ENCODE data around the gene DCDC2C.
"Not testable (repeated sequence)": the region's sequence is repeated elsewhere in the genome, so short reads cannot be mapped to it uniquely, and the experiment has no call there.

DCDC2C gene

DNA sequence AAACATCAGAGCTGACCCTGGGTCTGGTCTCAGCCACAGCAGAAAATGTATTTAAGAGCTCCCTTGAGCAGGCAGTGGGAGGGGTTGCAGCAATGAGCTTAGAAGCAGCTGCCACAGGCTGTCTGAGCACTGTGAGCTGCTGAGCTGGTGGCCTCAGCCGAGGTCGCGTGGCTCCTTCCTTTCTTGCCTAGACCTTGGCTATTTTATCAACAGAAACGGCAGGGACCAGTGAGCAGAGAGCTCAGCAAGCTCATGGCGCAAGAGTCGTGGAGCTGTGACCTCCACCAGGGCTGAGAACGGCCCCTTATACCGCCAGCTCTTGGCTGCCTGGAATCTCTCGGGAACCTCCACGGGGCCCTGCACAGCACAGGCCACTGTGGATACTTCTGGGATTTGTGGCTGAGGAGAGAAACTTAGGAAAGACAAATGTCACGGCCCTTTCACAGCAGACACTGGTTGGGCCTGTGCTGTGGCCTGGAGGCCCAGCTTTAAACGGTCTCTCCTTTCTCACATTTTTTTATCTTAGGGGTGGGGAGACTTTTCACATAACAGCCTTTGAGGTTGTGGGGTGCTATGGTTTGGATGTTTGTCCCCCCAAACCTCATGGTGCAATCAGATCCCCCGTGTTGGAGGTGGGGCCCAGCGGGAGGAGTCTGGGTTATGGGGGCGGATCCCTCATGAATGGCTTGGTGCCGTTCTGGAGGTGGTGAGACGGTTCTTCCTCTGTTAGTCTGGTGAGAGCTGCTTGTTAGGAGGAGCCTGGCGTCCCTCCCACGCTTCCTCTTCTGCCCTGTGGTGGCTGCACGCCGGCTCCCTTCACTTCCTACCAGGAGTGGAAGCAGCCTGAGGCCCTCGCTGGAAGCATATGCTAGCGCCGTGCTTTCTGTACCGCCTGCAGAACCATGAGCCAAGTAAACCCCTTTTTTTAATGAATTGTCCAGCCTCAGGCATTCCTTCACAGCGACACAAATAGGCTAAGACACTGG lies 43.6 kb upstream of the DCDC2C start:
- ATAC-seq (ENCODE audit: insufficient read depth, low read depth) = no peak
- Histone ChIP-seq H3K4me3 (ENCODE audit: low read depth in 1 of 2, low read length in 2 of 2) (no peak overlapping the region), H3K9me3 (ENCODE audit: insufficient read depth, low read length, severe bottlenecking) (no peaks in the 10 kb centered on the region), H3K27ac (ENCODE audit: low read length) (no peak overlapping the region), H4K20me1 (ENCODE audit: insufficient read depth, low read length) (no peaks in the 10 kb centered on the region), H3K79me2 (ENCODE audit: insufficient read depth, low read length) (no peaks in the 10 kb centered on the region), H3K4me2 (ENCODE audit: insufficient read depth, low read length) (no peak overlapping the region), H2AFZ (ENCODE audit: low read depth, low read length) (no peak overlapping the region), H3K36me3 (ENCODE audit: insufficient read depth, low read length) (no peaks in the 10 kb centered on the region), H3K9ac (ENCODE audit: low read depth, low read length) (no peak overlapping the region), H3K4me1 (ENCODE audit: insufficient read depth, low read length) (no peaks in the 10 kb centered on the region), H3K27me3 (ENCODE audit: insufficient read depth, low read length, poor library complexity) (no peaks in the 10 kb centered on the region)
- no peak for DNase-seq
- TF ChIP-seq, protein P1, sequence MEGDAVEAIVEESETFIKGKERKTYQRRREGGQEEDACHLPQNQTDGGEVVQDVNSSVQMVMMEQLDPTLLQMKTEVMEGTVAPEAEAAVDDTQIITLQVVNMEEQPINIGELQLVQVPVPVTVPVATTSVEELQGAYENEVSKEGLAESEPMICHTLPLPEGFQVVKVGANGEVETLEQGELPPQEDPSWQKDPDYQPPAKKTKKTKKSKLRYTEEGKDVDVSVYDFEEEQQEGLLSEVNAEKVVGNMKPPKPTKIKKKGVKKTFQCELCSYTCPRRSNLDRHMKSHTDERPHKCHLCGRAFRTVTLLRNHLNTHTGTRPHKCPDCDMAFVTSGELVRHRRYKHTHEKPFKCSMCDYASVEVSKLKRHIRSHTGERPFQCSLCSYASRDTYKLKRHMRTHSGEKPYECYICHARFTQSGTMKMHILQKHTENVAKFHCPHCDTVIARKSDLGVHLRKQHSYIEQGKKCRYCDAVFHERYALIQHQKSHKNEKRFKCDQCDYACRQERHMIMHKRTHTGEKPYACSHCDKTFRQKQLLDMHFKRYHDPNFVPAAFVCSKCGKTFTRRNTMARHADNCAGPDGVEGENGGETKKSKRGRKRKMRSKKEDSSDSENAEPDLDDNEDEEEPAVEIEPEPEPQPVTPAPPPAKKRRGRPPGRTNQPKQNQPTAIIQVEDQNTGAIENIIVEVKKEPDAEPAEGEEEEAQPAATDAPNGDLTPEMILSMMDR (IDR thresholded peaks at IDR 0.05; ENCODE audit: borderline replicate concordance, extremely low read depth, low read length, poor library complexity, severe bottlenecking) = no peak
- no peak for TF ChIP-seq EZH2 (IDR thresholded peaks at IDR 0.05; ENCODE audit: borderline replicate concordance, low read depth, low read length, severe bottlenecking)

DNA sequence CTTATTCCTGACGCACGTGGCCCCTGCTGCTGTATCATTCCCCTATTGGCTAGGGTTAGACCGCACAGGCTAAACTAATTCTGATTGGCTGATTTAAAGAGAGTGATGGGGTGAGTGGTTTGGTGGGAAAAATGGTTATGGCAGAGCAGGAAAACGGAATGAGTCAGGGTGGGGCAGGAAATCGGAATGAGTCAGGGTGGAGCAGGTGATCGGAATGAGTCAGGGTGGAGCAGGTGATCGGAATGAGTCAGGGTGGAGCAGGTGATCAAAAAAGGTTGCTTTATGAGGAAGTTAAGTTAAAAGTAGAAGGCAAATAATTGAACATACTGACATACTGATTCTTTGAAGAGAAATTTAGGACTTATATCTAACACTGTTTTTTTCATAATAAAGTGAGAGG lies 42.7 kb upstream of the DCDC2C start:
- DNase-seq; H3K36me3 ChIP-seq (ENCODE audit: insufficient read depth, low read length); H3K9me3 ChIP-seq (ENCODE audit: insufficient read depth, low read length, severe bottlenecking); H3K79me2 ChIP-seq (ENCODE audit: insufficient read depth, low read length); H3K27me3 ChIP-seq (ENCODE audit: insufficient read depth, low read length, poor library complexity); H4K20me1 ChIP-seq (ENCODE audit: insufficient read depth, low read length); H2AFZ ChIP-seq (ENCODE audit: low read depth, low read length); ATAC-seq (ENCODE audit: insufficient read depth, low read depth); H3K27ac ChIP-seq (ENCODE audit: low read length); H3K4me2 ChIP-seq (ENCODE audit: insufficient read depth, low read length); H3K4me1 ChIP-seq (ENCODE audit: insufficient read depth, low read length); H3K4me3 ChIP-seq (ENCODE audit: low read depth in 1 of 2, low read length in 2 of 2); H3K9ac ChIP-seq (ENCODE audit: low read depth, low read length): not testable (repeated sequence)

DNA sequence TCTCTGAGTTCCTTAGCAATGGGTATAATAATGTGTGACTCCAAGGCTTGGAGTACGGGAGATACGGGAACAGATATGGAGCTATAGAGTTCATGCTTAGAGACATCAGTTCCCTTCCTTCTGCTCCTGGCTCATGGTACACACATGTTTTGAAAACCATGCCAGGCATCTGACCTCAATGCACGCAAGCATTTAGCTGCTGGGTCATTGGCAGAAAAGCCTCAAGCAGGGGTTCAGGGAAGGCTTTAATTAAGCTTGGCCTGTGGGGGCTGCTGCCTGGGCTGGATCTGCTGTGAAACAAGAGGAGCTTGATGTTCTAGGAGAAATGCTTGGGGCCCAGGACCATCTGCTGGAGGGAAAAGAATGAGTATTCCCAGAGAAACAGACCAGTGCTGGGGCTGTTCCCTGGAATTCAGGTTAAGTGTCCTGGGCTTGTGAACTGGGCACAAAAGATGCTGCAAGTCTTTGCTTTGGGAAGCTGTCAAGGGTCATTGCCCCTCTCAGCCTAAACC lies 42.2 kb upstream of the DCDC2C start:
- no peaks in the 10 kb centered on the region for H3K36me3 ChIP-seq (ENCODE audit: insufficient read depth, low read length)
- no peaks in the 10 kb centered on the region for H3K79me2 ChIP-seq (ENCODE audit: insufficient read depth, low read length)
- no peaks in the 10 kb centered on the region for H3K9me3 ChIP-seq (ENCODE audit: insufficient read depth, low read length, severe bottlenecking)
- H3K4me1 ChIP-seq (ENCODE audit: insufficient read depth, low read length) = no peaks in the 10 kb centered on the region
- no peak overlapping the region for H3K4me3 ChIP-seq (ENCODE audit: low read depth in 1 of 2, low read length in 2 of 2)
- no peaks in the 10 kb centered on the region for H4K20me1 ChIP-seq (ENCODE audit: insufficient read depth, low read length)
- no peak overlapping the region for H3K9ac ChIP-seq (ENCODE audit: low read depth, low read length)
- no peak overlapping the region for H3K27ac ChIP-seq (ENCODE audit: low read length)
- H3K4me2 ChIP-seq (ENCODE audit: insufficient read depth, low read length) = no peak overlapping the region
- TF ChIP-seq, protein P1 (IDR thresholded peaks at IDR 0.05; ENCODE audit: borderline replicate concordance, extremely low read depth, low read length, poor library complexity, severe bottlenecking) = no peak
- ATAC-seq (ENCODE audit: insufficient read depth, low read depth) (no peak), DNase-seq (no peak)
- H3K27me3 ChIP-seq (ENCODE audit: insufficient read depth, low read length, poor library complexity) = no peaks in the 10 kb centered on the region
- no peak overlapping the region for H2AFZ ChIP-seq (ENCODE audit: low read depth, low read length)

DNA sequence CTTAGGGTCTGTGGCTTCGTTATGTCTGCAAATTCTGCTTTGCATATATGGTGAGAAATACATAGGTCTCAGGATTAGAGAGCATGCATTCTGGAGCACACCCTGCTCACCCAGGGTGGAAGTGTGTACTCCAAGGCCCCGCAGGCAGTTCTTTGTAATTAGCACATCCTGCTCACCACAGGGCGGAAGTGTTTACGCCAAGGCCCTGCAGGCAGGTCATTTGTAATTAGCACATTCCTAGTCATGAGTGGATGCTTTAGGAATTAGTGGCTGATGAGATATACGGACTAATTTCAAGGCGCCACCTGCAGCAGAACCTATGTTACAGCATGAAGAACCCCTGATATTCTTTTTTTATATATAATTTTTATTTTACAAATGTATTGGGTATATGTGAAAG lies 41.1 kb upstream of the DCDC2C start:
- Histone ChIP-seq H2AFZ (ENCODE audit: low read depth, low read length) (no peak overlapping the region), H3K27ac (ENCODE audit: low read length) (no peak overlapping the region), H3K79me2 (ENCODE audit: insufficient read depth, low read length) (no peaks in the 10 kb centered on the region), H4K20me1 (ENCODE audit: insufficient read depth, low read length) (no peaks in the 10 kb centered on the region), H3K36me3 (ENCODE audit: insufficient read depth, low read length) (no peaks in the 10 kb centered on the region), H3K27me3 (ENCODE audit: insufficient read depth, low read length, poor library complexity) (no peaks in the 10 kb centered on the region), H3K4me3 (ENCODE audit: low read depth in 1 of 2, low read length in 2 of 2) (no peak overlapping the region), H3K9me3 (ENCODE audit: insufficient read depth, low read length, severe bottlenecking) (no peaks in the 10 kb centered on the region), H3K4me2 (ENCODE audit: insufficient read depth, low read length) (no peak overlapping the region), H3K4me1 (ENCODE audit: insufficient read depth, low read length) (no peaks in the 10 kb centered on the region), H3K9ac (ENCODE audit: low read depth, low read length) (no peak overlapping the region)
- no peak for ATAC-seq (ENCODE audit: insufficient read depth, low read depth)
- TF ChIP-seq EZH2 (IDR thresholded peaks at IDR 0.05; ENCODE audit: borderline replicate concordance, low read depth, low read length, severe bottlenecking) = no peak
- TF ChIP-seq, protein P1 (IDR thresholded peaks at IDR 0.05; ENCODE audit: borderline replicate concordance, extremely low read depth, low read length, poor library complexity, severe bottlenecking) = no peak
- DNase-seq = no peak
